GM12878 (cell line): ENCODE measurements around the gene TNIP1.

Source experiments
- DPF2 ChIP-seq: fragments of 450-650 bp; IDR thresholded peaks from 2 replicates; pipeline ENCODE4 v1.6.1; 2017; ENCODE audit warnings: mild to moderate bottlenecking
- TARDBP ChIP-seq: IDR thresholded peaks from 2 replicates; pipeline ENCODE4 v1.6.1; 2016; ENCODE audit warnings: borderline replicate concordance
- TCF7 ChIP-seq: IDR thresholded peaks from 2 replicates; pipeline ENCODE4 v1.6.1; 2014; ENCODE audit warnings: antibody characterized with exemption, borderline replicate concordance
- ZSCAN29 ChIP-seq: fragments of 450-650 bp; IDR thresholded peaks from 2 replicates; pipeline ENCODE4 v1.6.1; 2017; ENCODE audit warnings: mild to moderate bottlenecking, moderate library complexity
- TF ChIP-seq, protein P1 (sequence below), 3 experiments: IDR thresholded peaks in 2 of 3; conservative IDR thresholded peaks in 1 of 3; 2 replicates each; pipeline ENCODE4 v1.5.1; 2011; ENCODE audit warnings: low read depth in 3 of 3, low read length in 3 of 3, mild to moderate bottlenecking in 3 of 3, control low read depth in 2 of 3, moderate library complexity in 2 of 3, inconsistent platforms in 1 of 3, mixed read lengths in 1 of 3; ENCODE audit not compliant: control insufficient read depth in 2 of 3, insufficient read depth in 1 of 3; ENCODE audit errors: extremely low read depth in 1 of 3

GRCh38 chr5:151130235-151130921 is 49.5 kb upstream of the TNIP1 start:
- no peak for TF ChIP-seq ZSCAN29
- TF ChIP-seq, protein P1, sequence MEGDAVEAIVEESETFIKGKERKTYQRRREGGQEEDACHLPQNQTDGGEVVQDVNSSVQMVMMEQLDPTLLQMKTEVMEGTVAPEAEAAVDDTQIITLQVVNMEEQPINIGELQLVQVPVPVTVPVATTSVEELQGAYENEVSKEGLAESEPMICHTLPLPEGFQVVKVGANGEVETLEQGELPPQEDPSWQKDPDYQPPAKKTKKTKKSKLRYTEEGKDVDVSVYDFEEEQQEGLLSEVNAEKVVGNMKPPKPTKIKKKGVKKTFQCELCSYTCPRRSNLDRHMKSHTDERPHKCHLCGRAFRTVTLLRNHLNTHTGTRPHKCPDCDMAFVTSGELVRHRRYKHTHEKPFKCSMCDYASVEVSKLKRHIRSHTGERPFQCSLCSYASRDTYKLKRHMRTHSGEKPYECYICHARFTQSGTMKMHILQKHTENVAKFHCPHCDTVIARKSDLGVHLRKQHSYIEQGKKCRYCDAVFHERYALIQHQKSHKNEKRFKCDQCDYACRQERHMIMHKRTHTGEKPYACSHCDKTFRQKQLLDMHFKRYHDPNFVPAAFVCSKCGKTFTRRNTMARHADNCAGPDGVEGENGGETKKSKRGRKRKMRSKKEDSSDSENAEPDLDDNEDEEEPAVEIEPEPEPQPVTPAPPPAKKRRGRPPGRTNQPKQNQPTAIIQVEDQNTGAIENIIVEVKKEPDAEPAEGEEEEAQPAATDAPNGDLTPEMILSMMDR (IDR thresholded peaks at IDR 0.05 in 2 of 3, conservative IDR thresholded peaks at IDR 0.05 in 1 of 3; ENCODE audit: control insufficient read depth in 2 of 3, extremely low read depth in 1 of 3, insufficient read depth in 1 of 3, low read depth in 3 of 3, low read length in 3 of 3): no peak
- TF ChIP-seq TARDBP: no peak
- no peak for TF ChIP-seq TCF7
- no peak for TF ChIP-seq DPF2
